ENCODE results near the gene NPTXR. TPM values are rescaled to one million over a fixed set of nuclear protein-coding genes. Genes with fewer than 3 reads are reported as not detected.

NPTXR gene
- total RNA-seq, 2 experiments from 2014 or later, result 1.3 to 1.4 TPM

GRCh38 chr22:38868886-38869381 lies 25.1 kb upstream of the NPTXR start:
- H3K4me3 Mint-ChIP-seq, result peak overlapping the region; percentile 12
- peaks cover 48% of the 10 kb centered on the region for H3K36me3 Mint-ChIP-seq (ENCODE audit: low read depth)
- intact Hi-C loops (cut with DNase I, micrococcal nuclease), result no loop called here
- ChIA-PET POLR2A (interaction anchor here (0.6 to 1.1 kb wide), 3 partner anchors 255 to 468 kb away, joined by 3 to 4 read pairs (median 3); no protein-coding TSS in a partner anchor), CTCF (interaction anchor here (0.6 to 4.5 kb wide), 28 partner anchors 10 to 464 kb away, joined by 3 to 86 read pairs (median 5); partner anchors contain the start of genes APOBEC3A and NPTXR)
- DNase-seq (peak; percentile 91), ATAC-seq (peak; percentile 45)
- H3K27ac Mint-ChIP-seq, result peak overlapping the region; percentile 73
- H3K27me3 Mint-ChIP-seq, result no peaks in the 10 kb centered on the region
- peaks cover 38% of the 10 kb centered on the region for H3K4me1 Mint-ChIP-seq
- H3K9me3 Mint-ChIP-seq (ENCODE audit: low read depth), result no peaks in the 10 kb centered on the region

- Mint-ChIP-seq H3K9me3 (ENCODE audit: low read depth) (no peaks in the 10 kb centered on the region), H3K36me3 (ENCODE audit: low read depth) (peaks cover 48% of the 10 kb centered on the region), H3K27me3 (no peaks in the 10 kb centered on the region), H3K4me3 (no peak overlapping the region), H3K27ac (peak overlapping the region; percentile 73), H3K4me1 (peaks cover 32% of the 10 kb centered on the region)
- ChIA-PET POLR2A (interaction anchor here (0.6 kb wide), 1 partner anchor 469 kb away, joined by 3 read pairs; no protein-coding TSS in a partner anchor), CTCF (interaction anchor here (0.7 to 4.5 kb wide), 14 partner anchors 10 to 464 kb away, joined by 3 to 86 read pairs (median 4); partner anchors contain the start of gene NPTXR)
- DNase-seq (no peak), ATAC-seq (no peak)
- intact Hi-C loops (cut with DNase I, micrococcal nuclease), result no loop called here
Measured at GRCh38 chr22:38868286-38868721, 24.5 kb upstream of the NPTXR start.

- no peak overlapping the region for H3K4me3 Mint-ChIP-seq
- peaks cover 48% of the 10 kb centered on the region for H3K36me3 Mint-ChIP-seq (ENCODE audit: low read depth)
- peaks cover 29% of the 10 kb centered on the region for H3K4me1 Mint-ChIP-seq
- H3K27ac Mint-ChIP-seq, result peak overlapping the region; percentile 73
- DNase-seq, result no peak
- no peak for ATAC-seq
- no peaks in the 10 kb centered on the region for H3K27me3 Mint-ChIP-seq
- ChIA-PET CTCF (interaction anchor here (0.6 to 1.6 kb wide), 2 partner anchors 98 to 108 kb away, joined by 3 to 4 read pairs; no protein-coding TSS in a partner anchor), POLR2A (no interaction called here)
- H3K9me3 Mint-ChIP-seq (ENCODE audit: low read depth), result no peaks in the 10 kb centered on the region
- intact Hi-C loops (cut with DNase I, micrococcal nuclease), result no loop called here
Measured at GRCh38 chr22:38867471-38868285, 23.9 kb upstream of the NPTXR start.

- CTCF ChIA-PET, result no interaction called here
- Mint-ChIP-seq H3K27me3 (no peaks in the 10 kb centered on the region), H3K4me1 (peaks cover 24% of the 10 kb centered on the region), H3K27ac (no peak overlapping the region), H3K36me3 (ENCODE audit: low read depth) (peaks cover 48% of the 10 kb centered on the region), H3K9me3 (ENCODE audit: low read depth) (no peaks in the 10 kb centered on the region), H3K4me3 (no peak overlapping the region)
- intact Hi-C loops (cut with DNase I, micrococcal nuclease), result no loop called here
- POLR2A ChIA-PET, result no interaction called here
- ATAC-seq, result no peak
- no peak for DNase-seq
Measured at GRCh38 chr22:38867124-38867455, 23.3 kb upstream of the NPTXR start.

- Mint-ChIP-seq H3K9me3 (ENCODE audit: low read depth) (no peaks in the 10 kb centered on the region), H3K4me3 (no peak overlapping the region), H3K4me1 (peaks cover 24% of the 10 kb centered on the region), H3K27me3 (no peaks in the 10 kb centered on the region), H3K36me3 (ENCODE audit: low read depth) (peaks cover 48% of the 10 kb centered on the region), H3K27ac (no peak overlapping the region)
- no peak for DNase-seq
- ChIA-PET CTCF (interaction anchor here (0.6 kb wide), 1 partner anchor 1676 kb away, joined by 3 read pairs; no protein-coding TSS in a partner anchor), POLR2A (interaction anchor here (1.0 kb wide), 1 partner anchor 282 kb away, joined by 6 read pairs; no protein-coding TSS in a partner anchor)
- no peak for ATAC-seq
- intact Hi-C loops (cut with DNase I, micrococcal nuclease), result no loop called here
Measured at GRCh38 chr22:38866399-38867123, 22.7 kb upstream of the NPTXR start.

- H3K36me3 Mint-ChIP-seq (ENCODE audit: low read depth), result peaks cover 43% of the 10 kb centered on the region
- no peaks in the 10 kb centered on the region for H3K27me3 Mint-ChIP-seq
- ATAC-seq, result no peak
- peaks cover 24% of the 10 kb centered on the region for H3K4me1 Mint-ChIP-seq
- ChIA-PET CTCF (no interaction called here), POLR2A (interaction anchor here (0.6 to 1.0 kb wide), 2 partner anchors 12 to 283 kb away, joined by 3 to 6 read pairs; no protein-coding TSS in a partner anchor)
- H3K9me3 Mint-ChIP-seq (ENCODE audit: low read depth), result no peaks in the 10 kb centered on the region
- H3K27ac Mint-ChIP-seq, result no peak overlapping the region
- no peak for DNase-seq
- H3K4me3 Mint-ChIP-seq, result no peak overlapping the region
- intact Hi-C loops (cut with DNase I, micrococcal nuclease), result no loop called here
Measured at GRCh38 chr22:38866024-38866398, 22.2 kb upstream of the NPTXR start.

GRCh38 chr22:38865201-38866023 lies 21.6 kb upstream of the NPTXR start:
- ChIA-PET CTCF (no interaction called here), POLR2A (interaction anchor here (0.6 kb wide), 1 partner anchor 11 kb away, joined by 3 read pairs; no protein-coding TSS in a partner anchor)
- no peak overlapping the region for H3K27ac Mint-ChIP-seq
- peaks cover 37% of the 10 kb centered on the region for H3K36me3 Mint-ChIP-seq (ENCODE audit: low read depth)
- no peak for ATAC-seq
- H3K9me3 Mint-ChIP-seq (ENCODE audit: low read depth), result no peaks in the 10 kb centered on the region
- DNase-seq, result peak; percentile 6
- H3K4me3 Mint-ChIP-seq, result no peak overlapping the region
- H3K4me1 Mint-ChIP-seq, result peaks cover 23% of the 10 kb centered on the region
- no peaks in the 10 kb centered on the region for H3K27me3 Mint-ChIP-seq
- intact Hi-C loops (cut with DNase I, micrococcal nuclease), result no loop called here

- POLR2A ChIA-PET, result interaction anchor here (0.5 kb wide), 1 partner anchor 140 kb away, joined by 4 read pairs; no protein-coding TSS in a partner anchor
- CTCF ChIA-PET, result no interaction called here
- Mint-ChIP-seq H3K4me3 (no peak overlapping the region), H3K4me1 (peaks cover 15% of the 10 kb centered on the region), H3K9me3 (ENCODE audit: low read depth) (no peaks in the 10 kb centered on the region), H3K36me3 (ENCODE audit: low read depth) (peaks cover 29% of the 10 kb centered on the region), H3K27ac (peak overlapping the region; percentile 17), H3K27me3 (no peaks in the 10 kb centered on the region)
- intact Hi-C loops (cut with DNase I, micrococcal nuclease), result no loop called here
- peak; percentile 8 for DNase-seq
- ATAC-seq, result no peak
Measured at GRCh38 chr22:38864361-38865191, 20.7 kb upstream of the NPTXR start.

GRCh38 chr22:38863531-38864131 lies 19.8 kb upstream of the NPTXR start:
- Mint-ChIP-seq H3K4me1 (peaks cover 7% of the 10 kb centered on the region), H3K4me3 (no peak overlapping the region), H3K9me3 (ENCODE audit: low read depth) (no peaks in the 10 kb centered on the region), H3K36me3 (ENCODE audit: low read depth) (peaks cover 21% of the 10 kb centered on the region), H3K27ac (no peak overlapping the region), H3K27me3 (no peaks in the 10 kb centered on the region)
- DNase-seq (peak; percentile 7), ATAC-seq (no peak)
- POLR2A ChIA-PET, result interaction anchor here (0.5 kb wide), 1 partner anchor 141 kb away, joined by 4 read pairs; no protein-coding TSS in a partner anchor
- intact Hi-C loops (cut with DNase I, micrococcal nuclease), result no loop called here
- CTCF ChIA-PET, result no interaction called here

All from activated CD4-positive, alpha-beta T cell treated with anti-CD3 and anti-CD28 coated beads for 36 hours (primary cell).